Cardiac muscle cell (in vitro differentiated cells and primary cell): ENCODE measurements around the gene CLEC4A. TPM values are rescaled to one million over a fixed set of nuclear protein-coding genes. Genes with fewer than 3 reads are reported as not detected.

Experiments used
- DNase-seq, 2 donors: peaks; one replicate each; pipeline versions ENCODE4 v3.0.0 to v3.0.0-alpha.2; 2010 to 2017; ENCODE audit warnings: low read depth in 1 of 2, low spot score in 1 of 2
- H3K27ac ChIP-seq: fragments of 200-600 bp; sonication (generic); 2 replicates; pipeline ENCODE4 v1.5.1; 2016
- H3K27me3 ChIP-seq: fragments of 200-600 bp; sonication (generic); 2 replicates; pipeline ENCODE4 v1.6.0; 2016; ENCODE audit warnings: control low read depth
- H3K36me3 ChIP-seq: fragments of 200-600 bp; sonication (generic); 2 replicates; pipeline ENCODE4 v1.5.1; 2016; ENCODE audit warnings: control low read depth
- H3K4me1 ChIP-seq: fragments of 200-600 bp; sonication (generic); 2 replicates; pipeline ENCODE4 v1.8.1; 2017; ENCODE audit warnings: low read depth, mild to moderate bottlenecking, mixed run types
- H3K4me3 ChIP-seq: fragments of 200-600 bp; sonication (generic); 2 replicates; pipeline ENCODE4 v1.5.1; 2016; ENCODE audit warnings: mild to moderate bottlenecking
- H3K9me3 ChIP-seq: fragments of 200-600 bp; sonication (generic); 2 replicates; pipeline ENCODE4 v1.5.1; 2017; ENCODE audit warnings: low read depth, mild to moderate bottlenecking, control low read depth
- CTCF ChIP-seq: IDR thresholded peaks from 2 replicates; pipeline ENCODE4 v1.5.1; 2012; ENCODE audit warnings: low read depth, mild to moderate bottlenecking, low read length
- polyA plus RNA-seq: library from polyadenylated mRNA; unstranded; fragments of >200 nt; fragmentation: Nextera tagmentation; extraction: Ambion mirVana; gene quantifications from 2 replicates; pipeline ENCODE4 v1.2.1, GENCODE V29; 2016
- total RNA-seq: library from RNA; depleted of rRNA; stranded (reverse); fragments of >200 nt; gene quantifications from 2 replicates; pipeline ENCODE4 v1.2.3, GENCODE V29; 2016

Gene CLEC4A
- total and polyA plus RNA-seq, 2 experiments from 2014 or later = 0.65 to 1.8 TPM

- Histone ChIP-seq H3K27ac (no peak overlapping the region), H3K9me3 (no peaks in the 10 kb centered on the region), H3K4me1 (no peaks in the 10 kb centered on the region), H3K36me3 (no peaks in the 10 kb centered on the region), H3K27me3 (no peaks in the 10 kb centered on the region), H3K4me3 (no peak overlapping the region)
- no peak for DNase-seq
- TF ChIP-seq CTCF = no peak
Observed at GRCh38 chr12:8143261-8143660, 19.8 kb downstream of the CLEC4A start.

GRCh38 chr12:8145754-8146441 lies 22.5 kb downstream of the CLEC4A start:
- peak in 1 of 2 donors; percentile 96 for DNase-seq
- no peak for TF ChIP-seq CTCF
- H3K27ac ChIP-seq = no peak overlapping the region

GRCh38 chr12:8146442-8146771 lies 23.0 kb downstream of the CLEC4A start:
- H3K27ac ChIP-seq = no peak overlapping the region

More at GRCh38 chr12:8145754-8146441, 22.5 kb downstream of the CLEC4A start:
- no peak overlapping the region for H3K4me3 ChIP-seq
- H3K4me1 ChIP-seq = no peaks in the 10 kb centered on the region
- H3K9me3 ChIP-seq = no peaks in the 10 kb centered on the region
- H3K27me3 ChIP-seq = no peaks in the 10 kb centered on the region
- no peaks in the 10 kb centered on the region for H3K36me3 ChIP-seq

GRCh38 chr12:8154526-8154925 lies 31.1 kb downstream of the CLEC4A start:
- no peaks in the 10 kb centered on the region for H3K36me3 ChIP-seq
- H3K4me3 ChIP-seq = no peak overlapping the region
- no peak for TF ChIP-seq CTCF
- DNase-seq = peak in 1 of 2 donors; percentile 2
- no peaks in the 10 kb centered on the region for H3K4me1 ChIP-seq
- no peak overlapping the region for H3K27ac ChIP-seq
- H3K27me3 ChIP-seq = no peaks in the 10 kb centered on the region
- no peaks in the 10 kb centered on the region for H3K9me3 ChIP-seq

More at GRCh38 chr12:8146442-8146771, 23.0 kb downstream of the CLEC4A start:
- H3K27me3 ChIP-seq = no peaks in the 10 kb centered on the region
- no peak for TF ChIP-seq CTCF
- H3K9me3 ChIP-seq = no peaks in the 10 kb centered on the region
- no peaks in the 10 kb centered on the region for H3K36me3 ChIP-seq
- no peak for DNase-seq
- H3K4me1 ChIP-seq = no peaks in the 10 kb centered on the region
- H3K4me3 ChIP-seq = no peak overlapping the region

GRCh38 chr12:8156416-8156815 lies 33.0 kb downstream of the CLEC4A start:
- Histone ChIP-seq H3K9me3 (no peaks in the 10 kb centered on the region), H3K27me3 (no peaks in the 10 kb centered on the region), H3K4me1 (no peaks in the 10 kb centered on the region), H3K27ac (no peak overlapping the region), H3K36me3 (no peaks in the 10 kb centered on the region), H3K4me3 (no peak overlapping the region)
- no peak for DNase-seq
- TF ChIP-seq CTCF = no peak

GRCh38 chr12:8156845-8157244 lies 33.4 kb downstream of the CLEC4A start, which contains the start of gene ZNF705A:
Gene ZNF705A, plus strand, starts transcription at chr12:8157015. Its CDS starts 15,611 bp downstream, at chr12:8172626.
- no peak for TF ChIP-seq CTCF
- no peaks in the 10 kb centered on the region for H3K9me3 ChIP-seq
- DNase-seq = peak in 1 of 2 donors; percentile 63
- no peaks in the 10 kb centered on the region for H3K4me1 ChIP-seq
- H3K27me3 ChIP-seq = no peaks in the 10 kb centered on the region
- no peak within 1 kb of the TSS for H3K4me3 ChIP-seq
- no peak within 1 kb of the TSS for H3K27ac ChIP-seq
- H3K36me3 ChIP-seq = no peaks in the 10 kb centered on the region
